HCT116 (cell line): ENCODE measurements around the gene ZBTB17. TPM values are rescaled to one million over a fixed set of nuclear protein-coding genes. Genes with fewer than 3 reads are reported as not detected.

ENCODE experiments used
- ATAC-seq: fragments of 200-7000 bp; cut with Tn5 transposase; 2 replicates; pipeline ENCODE4 v1.9.1; 2020; ENCODE audit warnings: mild to moderate bottlenecking, moderate library complexity
- BruUV-seq: library from RNA; stranded (reverse); fragments of 400-500 nt; replicated peaks from 2 replicates; lab custom pipeline; 2021; lab: Mats Ljungman, UMichigan
- CTCF ChIA-PET: fragments of 300-600 bp; sonication (Branson Sonifier 250); formaldehyde crosslinking; loops from one replicate; lab custom pipeline; 2021; ENCODE audit warnings: antibody characterized with exemption; lab: Charles Lee
- POLR2A ChIA-PET: fragments of 300-600, 350-600 bp; sonication (Branson Sonifier 250); formaldehyde crosslinking; loops from one replicate; lab custom pipeline; 2021; ENCODE audit warnings: antibody characterized with exemption; lab: Charles Lee
- RAD21 ChIA-PET, 2 experiments: fragments of 300-600 bp; sonication (Branson Sonifier 250); formaldehyde crosslinking; loops; one replicate each; lab custom pipeline; 2023; ENCODE audit warnings: low total read pairs in 2 of 2; ENCODE audit not compliant: uncharacterized antibody in 2 of 2, unreplicated experiment in 2 of 2, low non-redundant PET in 1 of 2; lab: Charles Lee
- DNase-seq: peaks from one replicate; pipeline ENCODE4 v3.0.0-alpha.2; 2010; ENCODE audit warnings: low read depth, low spot score
- H2AFZ ChIP-seq: fragments of 200-600 bp; shearing (Covaris generic), sonication (generic); 2 replicates; pipeline ENCODE4 v1.6.1; 2017; ENCODE audit warnings: low read depth, mixed run types, mixed read lengths, antibody characterized with exemption, low read length; ENCODE audit not compliant: poor library complexity, severe bottlenecking
- H3K27ac ChIP-seq: 2 replicates; pipeline ENCODE4 v1.5.1; 2012; ENCODE audit warnings: low read depth, low read length
- H3K27me3 ChIP-seq: fragments of 200-600 bp; sonication (generic); 2 replicates; pipeline ENCODE4 v1.6.1; 2016; ENCODE audit warnings: mixed run types, low read length, mixed read lengths; ENCODE audit not compliant: insufficient read depth
- H3K36me3 ChIP-seq, 2 experiments: fragments of 200-500 bp in 1 of 2; fragments of 200-600 bp in 1 of 2; sonication (Bioruptor generic) in 1 of 2; sonication (generic) in 1 of 2; 2 replicates each; pipeline versions ENCODE4 v1.5.1 to v1.6.1; 2014 to 2016; ENCODE audit warnings: low read length in 2 of 2, inconsistent platforms in 1 of 2, mixed read lengths in 1 of 2, mixed run types in 1 of 2; ENCODE audit not compliant: insufficient read depth in 2 of 2, control insufficient read depth in 1 of 2
- H3K4me1 ChIP-seq, 2 experiments: fragments of 200-600 bp in 1 of 2; sonication (generic) in 1 of 2; 2 replicates each; pipeline versions ENCODE4 v1.5.1 to v1.6.1; 2012 to 2017; ENCODE audit warnings: low read length in 2 of 2, inconsistent platforms in 1 of 2, mild to moderate bottlenecking in 1 of 2, mixed read lengths in 1 of 2, mixed run types in 1 of 2, moderate library complexity in 1 of 2; ENCODE audit not compliant: insufficient read depth in 2 of 2, control insufficient read depth in 1 of 2
- H3K4me2 ChIP-seq: fragments of 200-600 bp; sonication (generic); 2 replicates; pipeline ENCODE4 v1.6.1; 2017; ENCODE audit warnings: mixed run types, low read length, mixed read lengths
- H3K4me3 ChIP-seq, 2 experiments: fragments of 200-600 bp in 1 of 2; sonication (generic) in 1 of 2; replicated peaks in 1 of 2; 2 replicates each; pipeline ENCODE4 v1.5.1; 2011 to 2016; ENCODE audit warnings: low read length in 2 of 2, control low read depth in 1 of 2, low read depth in 1 of 2, mild to moderate bottlenecking in 1 of 2, mixed read lengths in 1 of 2, mixed run types in 1 of 2
- H3K79me2 ChIP-seq: fragments of 200-600 bp; sonication (generic); 2 replicates; pipeline ENCODE4 v1.6.1; 2017; ENCODE audit warnings: mild to moderate bottlenecking, mixed run types, low read length, moderate library complexity, mixed read lengths; ENCODE audit not compliant: insufficient read depth
- H3K9ac ChIP-seq: fragments of 200-600 bp; sonication (generic); 2 replicates; pipeline ENCODE4 v1.6.1; 2016; ENCODE audit warnings: low read length, mixed read lengths
- H3K9me2 ChIP-seq: fragments of 200-600 bp; sonication (generic), shearing (Covaris generic); 2 replicates; pipeline ENCODE4 v1.6.1; 2017; ENCODE audit warnings: mixed run types, mild to moderate bottlenecking, moderate library complexity; ENCODE audit not compliant: insufficient read depth
- H3K9me3 ChIP-seq, 2 experiments: fragments of 200-500 bp in 1 of 2; fragments of 200-600 bp in 1 of 2; sonication (Bioruptor generic) in 1 of 2; sonication (generic) in 1 of 2; 2 replicates each; pipeline ENCODE4 v1.6.1; 2014 to 2017; ENCODE audit warnings: low read length in 2 of 2, mixed read lengths in 2 of 2, inconsistent platforms in 1 of 2, low read depth in 1 of 2, mild to moderate bottlenecking in 1 of 2, mixed run types in 1 of 2, moderate library complexity in 1 of 2; ENCODE audit not compliant: control insufficient read depth in 1 of 2, insufficient read depth in 1 of 2
- H4K20me1 ChIP-seq: fragments of 200-600 bp; sonication (generic), shearing (Covaris generic); 2 replicates; pipeline ENCODE4 v1.6.1; 2017; ENCODE audit warnings: mixed run types, mild to moderate bottlenecking, moderate library complexity; ENCODE audit not compliant: insufficient read depth
- ATF3 ChIP-seq: IDR thresholded peaks from 2 replicates; pipeline ENCODE4 v1.6.1; 2012
- CEBPB ChIP-seq: IDR thresholded peaks from 2 replicates; pipeline ENCODE4 v1.6.1; 2012; ENCODE audit warnings: low read depth
- CTCF ChIP-seq, 3 experiments: fragments of 200-600 bp in 1 of 3; sonication (generic) in 1 of 3; IDR thresholded peaks in 2 of 3; conservative IDR thresholded peaks in 1 of 3; 2 replicates each; pipeline ENCODE4 v1.5.1; 2012 to 2017; ENCODE audit warnings: low read depth in 2 of 3, low read length in 2 of 3, antibody characterized with exemption in 1 of 3, borderline replicate concordance in 1 of 3, control low read depth in 1 of 3, mild to moderate bottlenecking in 1 of 3, mixed read lengths in 1 of 3, mixed run types in 1 of 3, moderate library complexity in 1 of 3; ENCODE audit not compliant: insufficient read depth in 1 of 3
- EGR1 ChIP-seq: IDR thresholded peaks from 2 replicates; pipeline ENCODE4 v1.6.1; 2012; ENCODE audit warnings: low read depth
- ELF1 ChIP-seq: IDR thresholded peaks from 2 replicates; pipeline ENCODE4 v1.6.1; 2012; ENCODE audit warnings: low read depth, borderline replicate concordance
- EZH2 ChIP-seq: fragments of 200-600 bp; sonication (generic); IDR thresholded peaks from 2 replicates; pipeline ENCODE4 v1.6.1; 2017; ENCODE audit warnings: antibody characterized with exemption, mixed run types
- POLR2A ChIP-seq: IDR thresholded peaks from 2 replicates; pipeline ENCODE4 v1.7.0; 2011; ENCODE audit warnings: borderline replicate concordance; ENCODE audit not compliant: insufficient read depth, insufficient read length; ENCODE audit errors: extremely low read depth
- POLR2AphosphoS5 ChIP-seq: IDR thresholded peaks from 2 replicates; pipeline ENCODE4 v1.6.1; 2011; ENCODE audit warnings: mild to moderate bottlenecking, low read depth, low read length, moderate library complexity
- REST ChIP-seq: IDR thresholded peaks from 2 replicates; pipeline ENCODE4 v1.6.1; 2012; ENCODE audit warnings: low read depth
- SIN3A ChIP-seq: IDR thresholded peaks from 2 replicates; pipeline ENCODE4 v1.6.1; 2012; ENCODE audit warnings: low read depth
- SP1 ChIP-seq: IDR thresholded peaks from 2 replicates; pipeline ENCODE4 v1.6.1; 2012; ENCODE audit warnings: low read depth
- TCF7L2 ChIP-seq: IDR thresholded peaks from 2 replicates; pipeline ENCODE4 v1.7.0; 2011; ENCODE audit warnings: borderline replicate concordance, inconsistent platforms; ENCODE audit not compliant: insufficient read depth, insufficient read length; ENCODE audit errors: extremely low read depth
- intact Hi-C: fragments of 100-400 bp; cut with micrococcal nuclease; formaldehyde crosslinking; loops from 2 replicates; pipeline ENCODE4 v1.10.0; 2022
- total RNA-seq: library from RNA; stranded (reverse); gene quantifications from one replicate; pipeline ENCODE4 v1.2.1, GENCODE V29; 2021; ENCODE audit not compliant: unreplicated experiment

The ZBTB17 gene
- total RNA-seq, 1 experiment from 2014 or later = 31.6 TPM

GRCh38 chr1:15931884-15932283 lies 44.0 kb downstream of the ZBTB17 start:
- no peaks in the 10 kb centered on the region for H4K20me1 ChIP-seq
- H3K4me2 ChIP-seq = no peak overlapping the region
- DNase-seq (no peak), ATAC-seq (no peak)
- BruUV-seq = no TSS peak
- H3K9me2 ChIP-seq = no peaks in the 10 kb centered on the region
- H3K27me3 ChIP-seq = no peaks in the 10 kb centered on the region
- no peaks in the 10 kb centered on the region for H3K4me1 ChIP-seq
- no peaks in the 10 kb centered on the region for H3K9me3 ChIP-seq
- H3K4me3 ChIP-seq = no peak overlapping the region
- intact Hi-C loops = no loop called here
- H3K36me3 ChIP-seq = peaks cover 55 to 66% of the 10 kb centered on the region in 2 experiments
- ChIA-PET CTCF (no interaction called here), POLR2A (no interaction called here), RAD21 (no interaction called here)
- TF ChIP-seq SP1 (no peak), POLR2A (no peak), ATF3 (no peak), TCF7L2 (no peak), CEBPB (no peak), CTCF (IDR thresholded peaks at IDR 0.05 in 2 of 3, conservative IDR thresholded peaks at IDR 0.05 in 1 of 3; ENCODE audit: borderline replicate concordance in 1 of 3, insufficient read depth in 1 of 3, low read depth in 2 of 3, low read length in 2 of 3) (no peak), EZH2 (no peak), REST (no peak), POLR2AphosphoS5 (no peak), SIN3A (no peak), ELF1 (no peak), EGR1 (no peak)
- H2AFZ ChIP-seq = no peak overlapping the region
- peaks cover 39% of the 10 kb centered on the region for H3K79me2 ChIP-seq
- no peak overlapping the region for H3K27ac ChIP-seq
- H3K9ac ChIP-seq = no peak overlapping the region
